ENCODE data around the gene CCSER2.
"Not testable (repeated sequence)": the region's sequence is repeated elsewhere in the genome, so short reads cannot be mapped to it uniquely, and the experiment has no call there.

The CCSER2 gene

GRCh38 chr10:84340187-84340586 lies 11.8 kb downstream of the CCSER2 start:
- H3K4me3 ChIP-seq (ENCODE audit: low read length) = no peak overlapping the region
- DNase-seq (ENCODE audit: low read depth) = no peak
- TF ChIP-seq CTCF (conservative IDR thresholded peaks at IDR 0.05; ENCODE audit: low read length) = no peak

GRCh38 chr10:84340632-84341537 lies 12.5 kb downstream of the CCSER2 start:
- H3K4me3 ChIP-seq (ENCODE audit: low read length) = no peak overlapping the region
- no peak for TF ChIP-seq CTCF (conservative IDR thresholded peaks at IDR 0.05; ENCODE audit: low read length)
- DNase-seq (ENCODE audit: low read depth) = no peak

GRCh38 chr10:84341538-84341856 lies 13.1 kb downstream of the CCSER2 start:
- TF ChIP-seq CTCF (conservative IDR thresholded peaks at IDR 0.05; ENCODE audit: low read length) = no peak
- DNase-seq (ENCODE audit: low read depth) = no peak
- no peak overlapping the region for H3K4me3 ChIP-seq (ENCODE audit: low read length)

GRCh38 chr10:84341983-84342382 lies 13.6 kb downstream of the CCSER2 start:
- no peak overlapping the region for H3K4me3 ChIP-seq (ENCODE audit: low read length)
- TF ChIP-seq CTCF (conservative IDR thresholded peaks at IDR 0.05; ENCODE audit: low read length) = no peak
- no peak for DNase-seq (ENCODE audit: low read depth)

GRCh38 chr10:84342584-84342983 lies 14.2 kb downstream of the CCSER2 start:
- no peak for TF ChIP-seq CTCF (conservative IDR thresholded peaks at IDR 0.05; ENCODE audit: low read length)

GRCh38 chr10:84343831-84344230 lies 15.4 kb downstream of the CCSER2 start:
- no peak for DNase-seq (ENCODE audit: low read depth)
- no peak overlapping the region for H3K4me3 ChIP-seq (ENCODE audit: low read length)
- TF ChIP-seq CTCF (conservative IDR thresholded peaks at IDR 0.05; ENCODE audit: low read length) = no peak

More at GRCh38 chr10:84342584-84342983, 14.2 kb downstream of the CCSER2 start:
- no peak for DNase-seq (ENCODE audit: low read depth)
- no peak overlapping the region for H3K4me3 ChIP-seq (ENCODE audit: low read length)

- TF ChIP-seq CTCF (conservative IDR thresholded peaks at IDR 0.05; ENCODE audit: low read length) = no peak
- no peak overlapping the region for H3K4me3 ChIP-seq (ENCODE audit: low read length)
- DNase-seq (ENCODE audit: low read depth) = no peak
Observed at GRCh38 chr10:84344526-84344925, 16.1 kb downstream of the CCSER2 start.

- DNase-seq (ENCODE audit: low read depth); H3K4me3 ChIP-seq (ENCODE audit: low read length): not testable (repeated sequence)
Observed at GRCh38 chr10:84347575-84348002, 19.2 kb downstream of the CCSER2 start.
